GM10266 (cell line): ENCODE data around the gene ZNF557.
"Not testable (repeated sequence)": the region's sequence is repeated elsewhere in the genome, so short reads cannot be mapped to it uniquely, and the experiment has no call there.

Experiments used
- DNase-seq: peaks from one replicate; pipeline ENCODE4 v3.0.0; 2012; ENCODE audit errors: extremely low spot score
- CTCF ChIP-seq: IDR thresholded peaks from 2 replicates; pipeline ENCODE4 v1.5.1; 2012; ENCODE audit warnings: mild to moderate bottlenecking, low read depth; ENCODE audit not compliant: control insufficient read depth, insufficient read depth; ENCODE audit errors: missing control alignments

Gene ZNF557

GRCh38 chr19:7069042-7069903 lies at the start of gene ZNF557:
Gene ZNF557 (plus strand): TSS chr19:7069703. CDS start chr19:7075075, 5,372 bp downstream.
- TF ChIP-seq CTCF: no peak
- peak; percentile 97 for DNase-seq

GRCh38 chr19:7021331-7021730 lies 48.2 kb upstream of the ZNF557 start, which contains the start of gene MBD3L2B:
Gene MBD3L2B (minus strand): TSS chr19:7021431. CDS start chr19:7021397, 34 bp downstream.
- DNase-seq: not testable (repeated sequence)

- DNase-seq: not testable (repeated sequence)
Measured at GRCh38 chr19:7028790-7029189, 40.7 kb upstream of the ZNF557 start.

- DNase-seq: not testable (repeated sequence)
Measured at GRCh38 chr19:7030278-7030677, 39.2 kb upstream of the ZNF557 start, which contains the start of gene MBD3L5. Gene MBD3L5 (plus strand): TSS chr19:7030578. CDS start chr19:7030612, 34 bp downstream.

- not testable (repeated sequence) for DNase-seq
Measured at GRCh38 chr19:7040079-7040478, 29.4 kb upstream of the ZNF557 start, which contains the start of gene MBD3L4. Gene MBD3L4 (minus strand): TSS chr19:7040179. CDS start chr19:7040144, 35 bp downstream.

- DNase-seq: not testable (repeated sequence)
Measured at GRCh38 chr19:7041563-7041962, 27.9 kb upstream of the ZNF557 start.

GRCh38 chr19:7049021-7049420 lies 20.5 kb upstream of the ZNF557 start, which contains the start of gene MBD3L2:
Gene MBD3L2 (plus strand): TSS chr19:7049321. CDS start chr19:7049374, 53 bp downstream.
- DNase-seq: not testable (repeated sequence)

GRCh38 chr19:7051421-7051820 lies 18.1 kb upstream of the ZNF557 start:
- DNase-seq: not testable (repeated sequence)

- not testable (repeated sequence) for DNase-seq
Measured at GRCh38 chr19:7052896-7053295, 16.6 kb upstream of the ZNF557 start.

- not testable (repeated sequence) for DNase-seq
Measured at GRCh38 chr19:7054635-7055368, 14.7 kb upstream of the ZNF557 start.

GRCh38 chr19:7055679-7056078 lies 13.8 kb upstream of the ZNF557 start:
- DNase-seq: not testable (repeated sequence)

GRCh38 chr19:7056371-7056770 lies 13.1 kb upstream of the ZNF557 start:
- not testable (repeated sequence) for DNase-seq

GRCh38 chr19:7058576-7058975 lies 10.9 kb upstream of the ZNF557 start, which contains the start of gene MBD3L3:
Gene MBD3L3 (minus strand): TSS chr19:7058676. CDS start chr19:7058605, 71 bp downstream.
- not testable (repeated sequence) for DNase-seq

GRCh38 chr19:7059977-7060376 lies 9.5 kb upstream of the ZNF557 start:
- DNase-seq: not testable (repeated sequence)
